Fibroblast of villous mesenchyme (primary cell): ENCODE measurements around the gene KCNAB1. TPM values are rescaled to one million over a fixed set of nuclear protein-coding genes. Genes with fewer than 3 reads are reported as not detected.

Experiments
- DNase-seq: peaks from one replicate; pipeline ENCODE4 v3.0.0-alpha.2; 2010; ENCODE audit warnings: low read depth
- H3K4me3 ChIP-seq: 2 replicates; pipeline ENCODE4 v1.5.1; 2011; ENCODE audit warnings: low read depth, mild to moderate bottlenecking, low read length
- CTCF ChIP-seq: IDR thresholded peaks from 2 replicates; pipeline ENCODE4 v1.5.1; 2012; ENCODE audit warnings: low read depth, mild to moderate bottlenecking, low read length; ENCODE audit not compliant: insufficient read depth
- total RNA-seq: library from RNA; depleted of rRNA; stranded (reverse); fragments of >200 nt; gene quantifications from 2 replicates; pipeline ENCODE4 v1.2.3, GENCODE V29; 2012

The KCNAB1 gene
- total RNA-seq, 1 donor = not detected

GRCh38 chr3:156429125-156429524 is 308.7 kb downstream of the KCNAB1 start:
- no peak for DNase-seq
- no peak overlapping the region for H3K4me3 ChIP-seq
- no peak for TF ChIP-seq CTCF

- no peak for DNase-seq
- no peak overlapping the region for H3K4me3 ChIP-seq
- TF ChIP-seq CTCF = no peak
These were observed 311.2 kb downstream of the KCNAB1 start for GRCh38 chr3:156431334-156432124.

- H3K4me3 ChIP-seq = no peak overlapping the region
- no peak for DNase-seq
- no peak for TF ChIP-seq CTCF
These were observed 312.2 kb downstream of the KCNAB1 start for GRCh38 chr3:156432563-156432962.

- no peak for TF ChIP-seq CTCF
- peak; percentile 22 for DNase-seq
- no peak overlapping the region for H3K4me3 ChIP-seq
These were observed 312.8 kb downstream of the KCNAB1 start for GRCh38 chr3:156433138-156433537.

GRCh38 chr3:156433910-156434309 is 313.5 kb downstream of the KCNAB1 start:
- no peak for TF ChIP-seq CTCF
- DNase-seq = peak; percentile 68
- no peak overlapping the region for H3K4me3 ChIP-seq

GRCh38 chr3:156434921-156435320 is 314.5 kb downstream of the KCNAB1 start:
- no peak overlapping the region for H3K4me3 ChIP-seq

More at GRCh38 chr3:156434921-156435320, 314.5 kb downstream of the KCNAB1 start:
- no peak for DNase-seq
- TF ChIP-seq CTCF = no peak
